Left ventricle myocardium inferior (tissue), 1 donor: Measurements from ENCODE around the gene BPIFB6. TPM values are rescaled to one million over a fixed set of nuclear protein-coding genes. Genes with fewer than 3 reads are reported as not detected.

ENCODE experiments used
- DNase-seq: peaks from one replicate; pipeline ENCODE4 v3.0.0-alpha.2; 2020
- H3K27ac ChIP-seq: fragments of 200-600 bp; replicated peaks from 2 replicates; pipeline ENCODE4 v1.8.0; 2021
- H3K27me3 ChIP-seq: fragments of 200-600 bp; 2 replicates; pipeline ENCODE4 v1.8.0; 2021; ENCODE audit warnings: low read depth
- H3K36me3 ChIP-seq: fragments of 200-600 bp; 2 replicates; pipeline ENCODE4 v1.8.0; 2021
- H3K4me1 ChIP-seq: fragments of 200-600 bp; 2 replicates; pipeline ENCODE4 v1.8.0; 2021
- H3K4me3 ChIP-seq: fragments of 200-600 bp; 2 replicates; pipeline ENCODE4 v1.8.0; 2021; ENCODE audit warnings: mild to moderate bottlenecking, moderate library complexity
- H3K9me3 ChIP-seq: fragments of 200-600 bp; replicated peaks from 2 replicates; pipeline ENCODE4 v1.8.0; 2021
- intact Hi-C: fragments of 100-400 bp; cut with micrococcal nuclease; formaldehyde crosslinking; loops from one replicate; pipeline ENCODE4 v1.11.0; 2022
- total RNA-seq: library from RNA; stranded (reverse); fragmentation: NEBNext Ultra II Directional; extraction: Animal tissue kit (Norgen Biotek cat#: 25700); gene quantifications from one replicate; pipeline ENCODE4 v1.2.1, GENCODE V29; 2021
- TF ChIP-seq, protein P1 (sequence below): fragments of 200-600 bp; IDR thresholded peaks from 2 replicates; pipeline ENCODE4 v1.8.0; 2021; ENCODE audit warnings: antibody characterized with exemption, mild to moderate bottlenecking, borderline replicate concordance
- donor health status: DM: no; HTN: yes; CAD: no; lungs with severe emphysema.

Gene BPIFB6
- total RNA-seq, 1 donor from 2014 or later, result not detected

DNA sequence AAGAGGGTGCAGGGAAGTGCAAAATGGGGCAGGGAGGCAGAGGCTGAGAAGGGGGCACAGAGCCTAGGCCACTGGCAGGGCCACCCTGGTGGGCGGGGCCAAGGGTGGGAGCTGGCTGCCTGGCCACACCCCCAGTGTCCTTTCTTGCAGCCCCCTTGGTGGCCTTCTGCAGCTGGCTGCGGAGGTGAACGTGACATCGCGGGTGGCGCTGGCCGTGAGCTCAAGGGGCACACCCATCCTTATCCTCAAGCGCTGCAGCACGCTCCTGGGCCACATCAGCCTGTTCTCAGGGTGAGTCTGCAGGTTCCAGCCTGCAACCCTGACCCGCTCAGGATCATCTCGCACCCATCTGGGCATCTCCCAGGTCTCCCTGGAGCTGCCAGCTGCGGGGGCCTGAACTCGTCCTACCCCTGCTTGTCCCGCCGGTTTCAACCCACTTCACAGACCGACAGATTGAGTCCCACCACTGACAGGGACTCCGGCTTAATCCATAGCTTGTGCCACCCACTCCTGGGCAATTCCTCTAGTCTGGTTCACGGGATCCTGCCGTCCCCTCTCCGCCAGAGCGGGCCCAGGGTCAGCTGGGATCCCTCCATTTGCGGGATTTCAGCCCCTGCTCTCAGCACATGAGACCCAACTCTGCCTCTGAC, 28.4 kb downstream of the BPIFB6 start:
- H3K36me3 ChIP-seq, result no peaks in the 10 kb centered on the region
- H3K27ac ChIP-seq, result no peak overlapping the region
- DNase-seq, result no peak
- intact Hi-C loops, result no loop called here
- H3K9me3 ChIP-seq, result no peaks in the 10 kb centered on the region
- no peaks in the 10 kb centered on the region for H3K4me1 ChIP-seq
- peaks cover 17% of the 10 kb centered on the region for H3K27me3 ChIP-seq
- H3K4me3 ChIP-seq, result no peak overlapping the region
- TF ChIP-seq, protein P1, sequence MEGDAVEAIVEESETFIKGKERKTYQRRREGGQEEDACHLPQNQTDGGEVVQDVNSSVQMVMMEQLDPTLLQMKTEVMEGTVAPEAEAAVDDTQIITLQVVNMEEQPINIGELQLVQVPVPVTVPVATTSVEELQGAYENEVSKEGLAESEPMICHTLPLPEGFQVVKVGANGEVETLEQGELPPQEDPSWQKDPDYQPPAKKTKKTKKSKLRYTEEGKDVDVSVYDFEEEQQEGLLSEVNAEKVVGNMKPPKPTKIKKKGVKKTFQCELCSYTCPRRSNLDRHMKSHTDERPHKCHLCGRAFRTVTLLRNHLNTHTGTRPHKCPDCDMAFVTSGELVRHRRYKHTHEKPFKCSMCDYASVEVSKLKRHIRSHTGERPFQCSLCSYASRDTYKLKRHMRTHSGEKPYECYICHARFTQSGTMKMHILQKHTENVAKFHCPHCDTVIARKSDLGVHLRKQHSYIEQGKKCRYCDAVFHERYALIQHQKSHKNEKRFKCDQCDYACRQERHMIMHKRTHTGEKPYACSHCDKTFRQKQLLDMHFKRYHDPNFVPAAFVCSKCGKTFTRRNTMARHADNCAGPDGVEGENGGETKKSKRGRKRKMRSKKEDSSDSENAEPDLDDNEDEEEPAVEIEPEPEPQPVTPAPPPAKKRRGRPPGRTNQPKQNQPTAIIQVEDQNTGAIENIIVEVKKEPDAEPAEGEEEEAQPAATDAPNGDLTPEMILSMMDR, result no peak

DNA sequence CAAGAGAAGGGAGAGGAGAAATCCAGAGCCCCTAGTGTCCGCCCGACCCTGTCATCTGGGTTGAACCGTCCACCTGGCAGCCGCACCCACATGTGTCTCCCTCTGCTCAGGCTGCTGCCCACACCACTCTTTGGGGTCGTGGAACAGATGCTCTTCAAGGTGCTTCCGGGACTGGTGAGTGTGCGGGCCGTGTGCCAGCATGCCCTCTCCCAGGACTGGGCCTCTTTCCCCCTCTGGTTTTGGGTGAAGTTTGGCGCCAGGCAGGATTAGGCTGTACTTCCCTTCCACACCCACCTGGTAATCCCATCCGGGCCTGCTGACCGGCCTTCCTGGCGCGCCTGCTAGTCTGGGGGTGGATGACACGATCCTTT, 30.2 kb downstream of the BPIFB6 start:
- TF ChIP-seq, protein P1, result no peak
- Histone ChIP-seq H3K36me3 (no peaks in the 10 kb centered on the region), H3K9me3 (no peaks in the 10 kb centered on the region), H3K4me1 (no peaks in the 10 kb centered on the region), H3K27ac (no peak overlapping the region), H3K27me3 (peaks cover 7% of the 10 kb centered on the region), H3K4me3 (no peak overlapping the region)
- intact Hi-C loops, result no loop called here
- no peak for DNase-seq

DNA sequence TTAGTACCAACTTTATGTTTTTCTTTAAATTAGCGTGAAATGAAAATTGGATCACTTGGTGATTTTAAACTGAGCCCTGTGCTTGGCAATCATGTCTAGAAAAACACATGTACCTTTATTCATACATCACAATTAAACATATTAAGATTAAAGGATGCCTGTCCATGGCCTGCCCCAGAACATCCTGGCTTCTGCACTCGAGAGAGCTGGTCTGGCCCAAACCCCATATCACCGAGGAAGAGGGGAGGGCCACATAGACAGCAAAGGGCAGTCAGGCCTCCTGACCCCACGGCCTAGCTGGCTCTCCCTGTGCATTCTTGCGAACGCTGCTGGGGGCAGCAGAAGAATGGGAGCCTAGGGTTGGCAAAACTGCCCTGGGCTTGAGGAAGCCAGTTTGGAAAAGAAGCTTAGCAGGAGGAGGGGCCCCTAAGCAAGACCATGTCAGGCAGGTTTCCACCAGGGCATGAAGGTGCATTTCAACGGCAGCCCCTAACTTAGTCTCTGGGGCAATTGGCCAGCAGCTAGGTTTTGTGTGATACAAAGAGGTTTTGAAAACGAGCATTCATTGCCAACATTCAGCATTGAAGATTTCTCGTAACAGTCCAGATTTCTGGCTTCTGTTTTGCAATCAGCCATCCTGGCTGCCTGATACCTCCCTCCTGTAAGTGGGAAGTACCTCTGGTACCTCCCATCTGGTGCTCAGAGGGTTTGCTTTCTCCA, 30.8 kb downstream of the BPIFB6 start:
- intact Hi-C loops, result no loop called here
- TF ChIP-seq, protein P1, result no peak
- no peak overlapping the region for H3K27ac ChIP-seq

DNA sequence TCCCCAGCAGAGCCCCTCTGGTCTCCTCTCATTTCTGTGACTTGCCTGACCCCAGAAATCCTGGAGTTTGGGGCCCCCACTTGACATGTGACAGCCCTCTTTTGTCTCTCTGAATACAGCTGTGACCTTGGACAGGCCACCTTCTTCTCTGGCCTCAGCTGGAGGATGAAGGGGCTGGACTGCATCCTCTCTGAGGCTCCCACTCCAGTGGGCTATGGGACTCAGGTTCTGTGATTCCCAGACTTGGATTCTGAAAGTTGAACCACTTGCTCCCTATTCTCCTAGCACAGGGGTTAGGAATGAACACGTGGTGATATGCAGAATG, 31.3 kb downstream of the BPIFB6 start:
- no peak for DNase-seq
- Histone ChIP-seq H3K27me3 (peaks cover 7% of the 10 kb centered on the region), H3K4me1 (no peaks in the 10 kb centered on the region), H3K36me3 (no peaks in the 10 kb centered on the region), H3K4me3 (no peak overlapping the region), H3K9me3 (no peaks in the 10 kb centered on the region), H3K27ac (no peak overlapping the region)
- TF ChIP-seq, protein P1, result no peak
- intact Hi-C loops, result no loop called here

More for the DNA sequence above, 30.8 kb downstream of the BPIFB6 start:
- no peak for DNase-seq
- Histone ChIP-seq H3K27me3 (peaks cover 7% of the 10 kb centered on the region), H3K4me3 (no peak overlapping the region), H3K36me3 (no peaks in the 10 kb centered on the region), H3K4me1 (no peaks in the 10 kb centered on the region), H3K9me3 (no peaks in the 10 kb centered on the region)

DNA sequence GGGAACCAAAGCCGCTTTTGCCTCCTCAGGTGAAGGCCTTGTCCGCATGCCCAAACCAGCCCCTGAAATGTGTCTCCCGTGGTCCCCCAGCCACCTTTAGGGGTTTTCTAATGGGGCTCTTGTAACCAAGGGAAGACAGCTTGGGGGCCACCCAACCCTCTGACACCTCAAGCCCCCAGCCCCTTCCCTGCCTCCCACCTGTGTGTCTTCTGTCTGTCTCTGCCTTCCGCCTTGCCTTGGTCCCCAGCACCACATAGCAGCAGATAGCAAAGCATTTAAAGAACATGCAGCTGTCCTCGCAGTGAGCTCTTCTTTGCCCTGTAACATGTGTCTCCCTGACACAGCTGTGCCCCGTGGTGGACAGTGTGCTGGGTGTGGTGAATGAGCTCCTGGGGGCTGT, 31.8 kb downstream of the BPIFB6 start:
- intact Hi-C loops, result no loop called here
- DNase-seq, result no peak
- no peak overlapping the region for H3K27ac ChIP-seq
- no peaks in the 10 kb centered on the region for H3K36me3 ChIP-seq
- H3K4me1 ChIP-seq, result no peaks in the 10 kb centered on the region
- TF ChIP-seq, protein P1, result no peak
- H3K4me3 ChIP-seq, result no peak overlapping the region
- H3K27me3 ChIP-seq, result peaks cover 7% of the 10 kb centered on the region
- no peaks in the 10 kb centered on the region for H3K9me3 ChIP-seq
